Adipocyte (in vitro differentiated cells): ENCODE measurements around the gene AMDHD2.
"Not testable (repeated sequence)": the region's sequence is repeated elsewhere in the genome, so short reads cannot be mapped to it uniquely, and the experiment has no call there.

Experiments used
- DNase-seq: peaks from one replicate; pipeline ENCODE4 v3.0.0-alpha.2; 2015; ENCODE audit warnings: low read depth
- H3K27me3 ChIP-seq: replicated peaks from 2 replicates; pipeline ENCODE4 v1.7.0; 2013; ENCODE audit warnings: mild to moderate bottlenecking, low read length, moderate library complexity; ENCODE audit not compliant: control insufficient read depth, insufficient read depth
- H3K36me3 ChIP-seq: 2 replicates; pipeline ENCODE4 v1.7.0; 2013; ENCODE audit warnings: low read length, mild to moderate bottlenecking, moderate library complexity; ENCODE audit not compliant: control insufficient read depth, insufficient read depth, severe bottlenecking
- H3K4me1 ChIP-seq: 2 replicates; pipeline ENCODE4 v1.7.0; 2013; ENCODE audit warnings: mild to moderate bottlenecking, low read length, moderate library complexity; ENCODE audit not compliant: control insufficient read depth, insufficient read depth
- H3K4me3 ChIP-seq: 2 replicates; pipeline ENCODE4 v1.7.0; 2013; ENCODE audit warnings: mild to moderate bottlenecking, low read length, moderate library complexity
- H3K9ac ChIP-seq: 2 replicates; pipeline ENCODE4 v1.7.0; 2013; ENCODE audit warnings: mild to moderate bottlenecking, low read length, moderate library complexity
- H3K9me3 ChIP-seq: 2 replicates; pipeline ENCODE4 v1.7.0; 2013; ENCODE audit warnings: mild to moderate bottlenecking, low read length, moderate library complexity; ENCODE audit not compliant: control insufficient read depth

AMDHD2 gene

DNA sequence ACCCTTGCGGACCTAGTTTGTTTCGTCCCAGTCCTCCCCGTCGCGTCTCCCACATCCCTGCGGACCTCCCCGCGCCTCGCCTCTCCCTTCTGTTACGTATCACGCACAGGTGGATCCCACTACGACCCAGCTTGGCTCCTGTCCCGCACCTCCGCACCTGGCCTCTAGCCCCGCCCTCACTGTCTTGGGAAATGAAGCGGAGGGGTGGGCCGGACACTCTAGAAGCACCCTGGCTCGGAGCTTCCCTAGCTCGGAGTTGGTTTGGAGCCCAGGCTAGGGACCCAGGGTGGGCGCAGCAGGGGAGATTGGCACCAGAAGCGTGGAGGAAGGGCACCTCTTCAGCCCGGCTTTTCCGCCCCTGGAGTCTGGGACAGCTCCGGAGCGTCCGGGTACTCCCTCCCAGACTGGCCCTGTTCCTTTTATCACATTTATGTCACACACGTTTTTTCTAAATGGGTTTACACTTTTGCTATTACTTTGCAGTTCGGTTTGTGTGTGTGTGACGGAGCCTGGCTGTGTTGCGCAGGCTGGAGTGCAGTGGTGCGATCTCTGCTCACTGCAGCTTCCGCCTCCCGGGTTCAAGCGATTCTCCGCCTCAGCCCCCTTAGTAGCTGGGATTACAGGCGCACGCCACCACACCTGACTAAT, 12.4 kb downstream of the AMDHD2 start:
- peak; percentile 61 for DNase-seq
- peak overlapping the region; percentile 88 for H3K4me3 ChIP-seq
- no peaks in the 10 kb centered on the region for H3K27me3 ChIP-seq
- H3K9me3 ChIP-seq = no peaks in the 10 kb centered on the region
- H3K36me3 ChIP-seq = peaks cover 31% of the 10 kb centered on the region
- peak overlapping the region; percentile 91 for H3K9ac ChIP-seq
- H3K4me1 ChIP-seq = peaks cover 26% of the 10 kb centered on the region

DNA sequence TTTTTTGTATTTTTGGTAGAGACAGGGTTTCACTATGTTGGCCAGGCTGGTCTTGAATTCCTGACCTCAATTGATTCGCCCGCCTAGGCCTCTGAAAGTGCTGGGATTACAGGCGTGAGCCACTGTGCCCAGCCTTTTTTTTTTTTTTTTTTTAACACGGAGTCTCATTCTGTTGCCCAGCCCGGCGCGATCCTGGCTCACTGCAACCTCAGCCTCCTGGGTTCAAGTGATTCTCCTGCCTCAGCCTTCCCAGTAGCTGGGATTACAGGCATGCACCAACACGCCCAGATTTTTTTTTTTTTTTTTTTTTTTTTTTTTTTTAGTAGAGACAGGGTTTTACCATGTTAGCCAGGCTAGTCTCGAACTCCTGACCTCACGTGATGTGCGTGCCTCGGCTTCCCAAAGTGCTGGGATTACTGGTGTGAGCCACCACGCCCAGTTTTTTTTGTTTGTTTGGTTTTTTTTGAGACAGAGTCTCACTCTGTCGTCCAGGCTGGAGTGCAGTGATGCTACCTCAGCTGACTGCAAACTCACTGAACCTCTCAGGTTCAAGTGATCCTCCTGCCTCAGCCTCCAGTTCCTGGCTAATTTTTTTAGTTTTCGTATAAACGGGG, 13.1 kb downstream of the AMDHD2 start:
- peaks cover 26% of the 10 kb centered on the region for H3K4me1 ChIP-seq
- DNase-seq, H3K27me3 ChIP-seq, H3K9me3 ChIP-seq: not testable (repeated sequence)
- H3K36me3 ChIP-seq = peaks cover 25% of the 10 kb centered on the region
- H3K4me3 ChIP-seq = peak overlapping the region; percentile 88
- peak overlapping the region; percentile 91 for H3K9ac ChIP-seq

DNA sequence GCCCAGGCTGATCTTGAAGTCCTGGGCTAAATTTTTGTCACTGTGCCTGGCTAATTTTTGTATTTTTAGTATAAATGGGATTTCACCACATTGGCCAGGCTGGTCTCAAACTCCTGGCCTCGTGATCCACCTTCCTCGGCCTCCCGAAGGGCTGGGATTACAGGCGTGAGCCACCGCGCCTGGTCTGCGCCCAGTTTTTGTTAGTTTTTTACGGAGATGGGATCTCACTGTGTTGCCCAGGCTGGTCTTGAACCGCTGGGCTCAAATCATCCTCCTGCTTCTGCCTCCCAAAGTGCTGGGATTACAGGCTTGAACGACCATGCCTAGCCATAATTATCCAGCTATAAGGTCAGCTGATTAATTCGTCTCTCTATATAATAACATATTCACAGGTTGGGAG, 13.7 kb downstream of the AMDHD2 start:
- Histone ChIP-seq H3K9me3 (no peaks in the 10 kb centered on the region), H3K9ac (peak overlapping the region; percentile 91), H3K27me3 (no peaks in the 10 kb centered on the region), H3K4me1 (peaks cover 28% of the 10 kb centered on the region), H3K36me3 (peaks cover 19% of the 10 kb centered on the region), H3K4me3 (no peak overlapping the region)
- no peak for DNase-seq

DNA sequence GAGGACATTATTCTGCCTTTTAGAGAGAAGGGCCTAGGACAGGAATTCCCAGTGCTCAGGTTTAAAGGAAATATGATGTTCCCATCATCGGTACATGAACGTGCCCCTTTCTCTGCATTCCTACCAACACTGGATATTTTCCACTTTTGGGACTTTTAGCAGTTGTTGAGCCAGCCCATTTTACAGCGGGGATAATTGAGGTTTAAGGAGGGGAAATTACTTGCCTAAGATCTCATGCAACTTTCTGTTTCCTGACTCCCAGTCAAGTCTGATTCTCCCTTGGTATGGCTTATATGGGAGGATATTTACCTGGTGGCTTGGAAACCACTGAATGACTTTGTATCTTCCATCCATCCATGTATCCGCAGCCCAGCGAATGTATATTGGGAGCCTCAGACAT, 14.2 kb downstream of the AMDHD2 start:
- H3K9me3 ChIP-seq, H3K4me3 ChIP-seq, H3K27me3 ChIP-seq, H3K9ac ChIP-seq, DNase-seq: not testable (repeated sequence)
- Histone ChIP-seq H3K36me3 (peaks cover 14% of the 10 kb centered on the region), H3K4me1 (peaks cover 32% of the 10 kb centered on the region)

DNA sequence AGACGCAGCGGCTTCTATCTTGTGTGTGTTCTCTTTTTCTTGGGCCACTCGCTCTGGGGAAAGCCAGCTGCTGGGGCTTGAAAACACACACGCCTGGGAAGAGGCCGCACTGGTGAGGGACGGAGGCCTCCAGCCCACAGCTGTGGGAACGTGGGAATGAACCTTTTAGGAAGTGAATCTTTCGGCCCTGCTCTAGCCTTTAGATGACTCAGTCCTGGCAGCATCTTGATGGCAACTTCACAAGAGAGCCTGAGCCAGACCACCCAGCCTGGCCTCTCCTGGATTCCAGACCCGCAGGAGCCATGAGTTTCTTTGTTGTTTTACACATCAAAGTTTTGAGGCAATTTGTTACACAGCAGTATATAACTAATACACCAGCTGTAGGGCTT, 15.4 kb downstream of the AMDHD2 start:
- Histone ChIP-seq H3K9ac (peak overlapping the region; percentile 0), H3K4me3 (no peak overlapping the region)
- DNase-seq = no peak

DNA sequence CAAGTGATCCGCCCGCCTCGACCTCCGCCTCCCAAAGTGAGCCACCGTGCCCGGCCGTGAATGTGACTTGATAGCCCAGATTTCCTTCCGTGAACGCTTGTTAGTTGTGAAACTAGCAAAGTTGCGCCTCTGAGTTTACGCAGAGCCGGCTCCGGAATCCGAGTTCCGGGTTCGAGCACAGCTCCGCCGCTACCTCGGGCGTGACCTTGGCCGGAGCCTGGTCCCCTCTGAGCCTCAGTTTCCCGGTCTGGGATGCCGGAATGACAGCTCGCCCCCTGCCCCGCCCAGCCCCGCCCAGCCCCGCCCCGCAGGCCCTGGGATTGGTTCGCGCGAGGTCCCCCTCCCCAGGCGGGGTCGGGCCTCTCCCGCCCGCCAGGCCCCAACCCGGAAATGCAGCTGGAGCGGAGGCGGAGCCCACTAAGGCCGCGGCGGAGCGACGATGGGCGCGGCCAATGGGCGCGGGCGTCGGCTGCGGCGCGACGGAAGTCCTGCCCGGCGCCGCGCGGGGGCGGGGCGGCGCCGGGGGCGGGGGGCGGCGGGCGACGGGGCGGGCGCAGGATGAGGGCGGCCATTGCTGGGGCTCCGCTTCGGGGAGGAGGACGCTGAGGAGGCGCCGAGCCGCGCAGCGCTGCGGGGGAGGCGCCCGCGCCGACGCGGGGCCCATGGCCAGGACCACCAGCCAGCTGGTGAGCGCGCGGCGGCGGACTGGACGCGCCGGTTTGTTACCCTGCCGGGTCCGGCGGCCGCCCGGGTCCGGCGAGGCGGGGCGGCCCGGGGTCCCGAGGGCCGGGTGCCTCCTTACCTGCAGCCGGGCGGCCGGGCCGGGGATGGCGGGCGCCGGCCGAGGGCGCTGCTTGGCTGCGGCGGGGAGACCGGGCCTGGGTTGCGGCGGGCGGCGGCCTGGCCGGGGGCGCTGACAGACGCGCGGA, 17.5 kb downstream of the AMDHD2 start, which contains the start of gene PDPK1:
PDPK1 (plus strand) TSS at position 571 of the 929 bp plus-strand sequence; CDS start at position 663, 92 bp downstream.
- Histone ChIP-seq H3K4me3 (peak within 1 kb of the TSS; percentile 89), H3K9ac (peak within 1 kb of the TSS; percentile 88), H3K4me1 (peaks cover 28% of the 10 kb centered on the region), H3K9me3 (no peaks in the 10 kb centered on the region), H3K36me3 (no peaks in the 10 kb centered on the region), H3K27me3 (no peaks in the 10 kb centered on the region)
- DNase-seq = peak; percentile 98

More for the DNA sequence above, 15.4 kb downstream of the AMDHD2 start:
- peaks cover 2% of the 10 kb centered on the region for H3K36me3 ChIP-seq
- H3K27me3 ChIP-seq = no peaks in the 10 kb centered on the region
- H3K4me1 ChIP-seq = peaks cover 36% of the 10 kb centered on the region
- no peaks in the 10 kb centered on the region for H3K9me3 ChIP-seq

DNA sequence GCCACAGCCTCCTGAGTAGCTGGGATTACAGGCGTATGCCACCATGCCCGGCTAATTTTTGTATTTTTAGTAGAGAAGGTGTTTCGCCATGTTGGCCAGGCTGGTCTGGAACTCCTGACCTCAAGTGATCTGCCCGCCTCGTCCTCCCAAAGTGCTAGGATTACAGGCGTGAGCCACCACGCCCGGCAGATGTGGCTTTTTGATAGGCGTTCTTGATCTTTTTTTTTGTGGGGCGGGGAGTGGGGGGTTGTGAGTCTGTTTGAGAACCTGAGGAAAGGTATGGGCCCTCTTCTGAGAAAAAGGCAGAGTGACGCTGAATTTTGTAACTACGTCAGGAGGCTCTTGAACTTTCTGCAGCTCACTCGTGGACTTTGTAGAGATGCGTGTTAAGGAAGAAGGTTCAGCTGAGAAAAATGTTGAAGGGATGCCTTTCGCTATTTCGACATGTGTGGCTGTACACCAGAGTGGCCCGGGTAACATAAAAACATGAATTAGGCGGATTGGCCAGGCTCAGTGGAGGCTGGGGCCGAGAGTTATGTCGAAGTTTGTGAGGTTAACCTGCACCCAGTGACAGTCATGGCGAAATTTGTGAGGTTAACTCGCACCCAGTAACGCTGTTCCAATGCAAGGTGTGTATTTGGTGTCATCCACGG, 19.1 kb downstream of the AMDHD2 start:
- not testable (repeated sequence) for H3K27me3 ChIP-seq, H3K9me3 ChIP-seq, H3K9ac ChIP-seq, DNase-seq, H3K36me3 ChIP-seq
- Histone ChIP-seq H3K4me1 (peaks cover 25% of the 10 kb centered on the region), H3K4me3 (peak overlapping the region; percentile 77)

DNA sequence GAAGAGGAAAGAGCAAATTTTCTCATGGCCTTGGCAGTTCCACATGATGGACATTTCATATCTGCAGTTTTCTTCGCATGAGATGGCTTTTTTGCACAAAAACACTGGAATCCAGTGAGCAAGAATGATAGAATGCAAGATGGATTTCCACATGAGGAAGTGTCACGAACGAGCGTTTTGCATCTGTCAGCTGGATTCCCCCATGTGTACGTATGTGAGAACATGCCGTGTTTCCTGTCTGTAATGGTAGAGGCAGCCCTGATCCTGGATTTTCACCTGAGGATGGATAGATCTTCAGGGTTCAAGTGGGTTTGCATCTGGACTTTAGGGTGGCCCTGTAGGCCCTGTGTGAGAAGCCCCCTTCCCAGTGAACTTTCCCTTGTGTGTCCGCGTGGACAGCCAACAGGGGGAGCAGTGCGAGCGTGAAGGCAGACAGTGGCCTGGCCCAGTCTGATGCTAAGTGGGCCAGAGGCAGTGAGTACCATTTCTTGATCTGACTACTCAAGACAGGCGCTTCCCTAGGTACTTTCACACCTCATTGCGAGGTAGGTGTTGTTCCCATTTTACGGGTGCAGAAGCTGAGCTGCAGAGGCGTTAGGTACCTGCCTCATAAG, 19.8 kb downstream of the AMDHD2 start:
- H3K4me3 ChIP-seq = peak overlapping the region; percentile 77
- not testable (repeated sequence) for H3K36me3 ChIP-seq, DNase-seq, H3K27me3 ChIP-seq, H3K9me3 ChIP-seq
- H3K4me1 ChIP-seq = peaks cover 25% of the 10 kb centered on the region
- peak overlapping the region; percentile 10 for H3K9ac ChIP-seq

DNA sequence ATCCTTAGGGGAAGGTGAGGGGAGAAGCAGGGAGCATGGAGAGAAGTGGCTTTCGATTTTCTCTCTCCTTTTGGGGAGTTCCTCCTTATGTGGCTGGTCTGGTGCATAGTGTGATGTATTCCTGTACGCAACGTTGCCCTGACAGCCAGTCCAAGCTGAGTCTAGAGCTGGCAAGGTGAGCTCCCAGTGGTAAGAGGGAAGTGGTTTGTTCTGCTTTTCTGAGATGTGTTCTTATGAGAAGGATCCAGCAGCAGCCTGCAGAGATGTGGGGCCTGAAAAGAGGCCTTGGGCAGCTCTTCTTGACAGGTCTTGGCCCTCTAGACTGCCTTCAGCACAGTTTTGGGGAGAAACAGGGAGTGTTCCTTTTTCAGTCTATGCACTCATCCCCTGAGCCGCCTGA, 20.7 kb downstream of the AMDHD2 start:
- DNase-seq, H3K4me3 ChIP-seq, H3K36me3 ChIP-seq, H3K27me3 ChIP-seq, H3K9me3 ChIP-seq, H3K9ac ChIP-seq: not testable (repeated sequence)
- peaks cover 20% of the 10 kb centered on the region for H3K4me1 ChIP-seq

DNA sequence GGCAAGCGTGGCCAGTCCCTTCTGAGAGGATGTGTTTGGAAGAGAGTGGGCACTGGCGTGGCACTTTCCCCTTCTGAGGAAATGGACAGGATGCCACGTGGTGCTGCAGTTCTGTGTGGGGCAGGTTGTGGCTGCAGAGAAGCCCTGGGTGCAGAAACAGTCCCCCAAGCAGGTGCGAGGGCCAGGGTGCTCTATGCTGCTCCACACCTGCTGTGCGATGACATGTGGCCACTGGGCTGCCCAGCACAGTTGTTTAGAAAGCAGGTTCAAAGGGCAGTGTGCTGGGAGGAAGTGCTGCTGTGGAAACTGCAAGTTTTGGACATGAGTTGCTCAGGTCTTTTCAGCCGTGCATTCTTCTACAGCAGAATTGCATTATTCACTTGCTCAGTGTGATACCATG, 21.2 kb downstream of the AMDHD2 start:
- peaks cover 15% of the 10 kb centered on the region for H3K4me1 ChIP-seq
- H3K9me3 ChIP-seq, H3K36me3 ChIP-seq, H3K4me3 ChIP-seq, H3K27me3 ChIP-seq, DNase-seq, H3K9ac ChIP-seq: not testable (repeated sequence)
